ENCODE measurements around the gene CDYL.

The CDYL gene

DNA sequence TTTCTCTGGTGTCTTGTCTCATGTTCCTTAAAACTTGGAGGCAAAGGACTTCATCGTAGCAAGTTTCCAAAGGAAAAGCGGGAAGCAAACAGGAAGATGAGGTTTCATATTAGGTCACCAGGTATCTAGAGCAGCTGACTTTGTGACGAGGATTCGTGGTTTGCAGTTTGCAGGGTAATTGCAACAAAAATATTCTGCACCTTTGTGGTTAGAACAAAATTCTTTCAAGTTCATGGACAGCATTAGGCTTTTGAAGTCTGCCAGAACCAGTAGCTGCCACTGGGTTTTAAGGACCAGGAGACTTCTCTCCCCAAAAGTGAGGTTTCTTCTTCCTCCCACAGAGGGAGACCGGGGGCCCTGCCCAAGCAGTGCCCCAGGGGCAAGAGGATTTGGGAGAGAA is 164.2 kb downstream of the CDYL start:
- no peak for DNase-seq

DNA sequence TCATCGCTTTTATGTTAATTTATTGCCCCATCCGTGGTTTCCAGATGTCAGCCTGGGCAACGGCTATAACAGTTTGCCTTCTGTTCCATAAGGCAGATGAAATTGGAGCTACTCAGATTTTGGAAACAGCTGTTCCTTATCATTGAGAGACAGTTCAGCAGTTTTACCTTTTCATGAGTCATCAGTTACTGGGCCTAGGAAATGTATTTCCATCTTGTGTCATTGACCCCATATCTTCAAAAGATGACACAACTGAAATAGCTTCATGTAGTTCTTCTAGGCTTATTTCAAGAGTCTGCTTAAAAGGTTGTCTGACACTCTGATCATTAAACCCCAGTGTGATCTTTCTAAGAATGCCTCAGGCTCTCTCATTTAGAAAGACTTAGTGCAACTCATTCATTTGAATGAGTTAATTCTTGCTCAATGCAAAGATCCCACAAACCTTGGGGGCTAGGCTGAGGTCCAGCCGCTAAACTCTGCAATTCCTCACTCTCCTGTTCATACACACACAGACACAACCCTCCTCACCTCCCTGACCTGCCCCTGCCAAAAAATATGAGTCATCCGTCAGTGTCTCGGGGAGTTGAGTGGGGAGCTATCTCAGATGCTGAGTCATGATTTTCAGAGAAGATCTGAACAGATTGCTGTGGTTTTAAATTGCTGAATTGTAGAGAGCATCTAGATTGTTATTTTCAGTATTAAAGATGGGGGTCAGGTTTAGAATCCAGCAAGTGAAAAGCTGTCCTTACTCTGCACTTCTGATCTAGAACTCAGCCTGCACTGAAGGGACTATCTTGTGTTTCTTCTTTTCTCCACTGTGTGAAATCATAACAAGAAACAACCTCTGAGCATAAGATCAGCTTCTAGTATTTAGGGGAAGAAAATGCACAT is 165.8 kb downstream of the CDYL start:
- DNase-seq = peak; percentile 43

DNA sequence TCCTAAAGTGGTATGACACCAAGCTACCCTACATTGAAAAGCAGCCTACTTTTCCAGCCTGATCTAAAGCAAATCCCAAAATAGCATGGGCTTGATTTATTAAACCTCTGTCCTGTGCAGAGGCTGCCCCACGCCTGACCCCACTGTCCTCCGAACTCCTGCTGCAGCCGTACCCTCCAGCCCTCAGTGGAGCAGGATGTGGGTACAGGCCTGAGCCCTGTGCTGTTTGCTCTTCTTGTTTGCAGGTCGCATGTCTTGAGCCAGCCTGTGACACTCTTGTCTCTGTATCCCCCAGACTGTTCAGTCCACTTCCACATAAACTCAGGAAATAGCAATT is 166.4 kb downstream of the CDYL start:
- DNase-seq = no peak

DNA sequence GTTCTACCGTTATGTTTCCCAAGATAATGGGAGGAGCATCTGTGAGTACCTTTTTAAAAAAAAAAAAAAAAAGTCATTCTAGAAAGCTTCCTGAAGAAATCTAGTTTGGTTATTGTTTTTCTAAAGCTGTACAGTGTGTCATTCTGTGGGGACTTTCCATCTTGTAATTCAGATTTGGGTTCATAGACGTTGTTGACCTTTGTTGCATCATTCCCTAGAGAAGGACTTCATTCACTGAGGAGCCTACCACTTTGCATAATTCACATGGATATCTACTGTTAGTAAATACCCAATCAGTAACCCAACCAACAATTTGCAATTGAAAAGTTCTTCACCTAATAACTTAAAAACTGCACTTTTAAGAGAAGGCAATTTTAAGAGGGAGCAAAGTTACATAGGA is 167.5 kb downstream of the CDYL start:
- no peak for DNase-seq

DNA sequence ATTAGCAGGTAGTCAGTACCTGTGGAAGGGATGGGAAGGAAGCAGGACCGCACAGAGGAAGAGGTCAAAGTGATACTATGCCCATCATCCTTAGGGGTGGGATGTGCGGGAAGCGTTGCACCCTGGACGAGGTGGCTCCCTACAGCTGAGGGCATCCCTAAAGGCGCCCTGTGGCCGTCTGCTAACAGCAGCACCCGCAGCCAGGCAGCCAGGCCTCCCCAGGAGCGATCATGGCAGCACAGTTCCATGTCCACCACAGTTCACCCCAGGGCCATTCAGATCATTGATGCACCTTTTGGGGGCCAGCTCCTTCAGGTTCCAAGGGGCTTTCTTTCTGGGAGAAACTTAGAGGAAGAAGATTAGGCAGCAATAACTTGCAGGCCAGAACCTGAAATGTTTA is 168.1 kb downstream of the CDYL start:
- DNase-seq = no peak

DNA sequence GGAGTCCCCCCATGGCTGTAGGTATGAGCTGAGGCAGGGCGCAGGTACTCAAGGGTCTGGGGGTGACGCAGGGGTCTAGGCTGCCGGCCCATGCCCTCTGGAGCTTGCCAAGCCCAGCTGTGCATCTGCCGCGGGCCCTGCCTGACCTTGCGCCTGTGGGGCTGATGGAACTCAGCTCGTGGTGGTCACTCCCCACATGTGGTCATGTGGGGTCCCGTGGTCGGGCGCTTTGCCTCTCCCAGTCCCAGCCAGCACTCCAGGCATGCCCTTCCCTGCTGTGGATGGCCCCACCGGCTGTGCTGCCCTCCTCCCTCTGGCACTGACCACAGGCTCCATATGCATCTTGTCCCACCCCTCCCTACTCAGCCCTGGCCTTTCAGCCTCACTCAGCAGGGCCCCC is 170.3 kb downstream of the CDYL start:
- no peak for DNase-seq

DNA sequence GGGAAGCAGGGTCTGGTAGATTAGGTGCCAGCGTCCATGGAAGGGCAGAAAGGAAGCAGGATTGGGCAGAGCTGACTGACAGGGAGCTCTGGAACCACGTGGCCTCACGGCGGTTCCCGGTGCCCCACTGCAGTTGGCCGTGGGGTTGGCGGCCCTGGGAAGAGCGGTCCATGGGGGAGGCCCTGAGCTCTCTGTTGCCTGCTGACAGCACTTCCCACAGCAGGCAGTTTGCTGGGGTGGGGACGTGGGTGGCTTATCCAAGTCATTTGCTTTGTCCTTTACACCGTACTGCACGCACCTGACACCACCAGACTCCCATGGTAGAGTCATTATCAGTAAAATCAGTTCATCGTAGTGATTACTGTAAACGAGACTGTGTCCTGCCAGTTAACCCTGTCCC is 171.5 kb downstream of the CDYL start:
- no peak for DNase-seq

DNA sequence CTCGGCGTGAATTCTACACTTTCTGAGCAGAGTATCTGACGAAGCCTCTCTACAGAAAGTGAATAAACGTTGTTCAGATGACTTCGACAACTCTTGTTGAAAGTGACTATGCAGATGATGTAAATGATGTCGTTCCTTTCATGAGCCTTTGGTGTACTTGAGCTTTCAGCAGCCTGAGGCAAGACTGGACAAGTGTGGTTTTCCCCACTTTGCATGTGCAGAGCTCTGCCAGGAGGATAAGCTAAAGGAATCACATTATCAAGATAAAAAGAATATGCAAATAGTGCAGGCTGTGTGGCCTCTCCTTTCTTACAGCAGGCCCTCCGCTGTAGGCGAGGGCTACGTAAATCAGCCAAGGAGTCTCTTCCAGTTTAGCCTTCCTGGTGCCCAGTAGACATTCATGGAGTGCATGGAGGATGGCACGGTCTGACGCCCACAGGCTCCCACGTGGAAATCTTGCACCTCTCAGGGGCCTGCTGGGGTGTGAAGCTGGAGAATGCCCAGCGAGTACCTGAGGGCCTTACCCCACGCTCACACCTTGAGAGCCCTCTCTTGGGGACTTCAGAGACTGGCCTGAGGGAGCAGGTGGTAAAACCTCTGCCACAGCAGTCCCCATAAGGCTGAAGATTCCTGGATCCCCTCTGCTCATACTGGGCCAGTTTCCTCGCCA is 172.7 kb downstream of the CDYL start:
- DNase-seq = no peak

DNA sequence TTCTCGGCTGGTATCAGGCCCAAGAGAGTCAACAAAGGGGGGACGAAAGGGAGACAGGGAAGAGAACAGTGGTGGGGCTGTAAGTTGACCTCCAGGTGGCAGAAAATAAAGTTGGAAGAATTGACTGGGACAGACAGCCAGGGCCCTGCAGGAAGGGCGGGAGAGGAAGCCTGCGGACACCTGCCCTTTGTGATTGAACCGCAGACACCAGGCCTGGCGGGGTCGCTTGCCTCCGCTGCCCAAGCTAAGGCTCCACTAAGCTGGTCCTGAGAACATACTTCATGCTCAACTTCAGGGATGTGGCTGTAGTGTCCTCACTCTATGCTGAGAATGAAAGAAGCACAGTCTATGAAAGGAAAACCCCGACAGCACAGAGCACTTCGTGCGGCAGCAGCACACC is 173.9 kb downstream of the CDYL start:
- no peak for DNase-seq

DNA sequence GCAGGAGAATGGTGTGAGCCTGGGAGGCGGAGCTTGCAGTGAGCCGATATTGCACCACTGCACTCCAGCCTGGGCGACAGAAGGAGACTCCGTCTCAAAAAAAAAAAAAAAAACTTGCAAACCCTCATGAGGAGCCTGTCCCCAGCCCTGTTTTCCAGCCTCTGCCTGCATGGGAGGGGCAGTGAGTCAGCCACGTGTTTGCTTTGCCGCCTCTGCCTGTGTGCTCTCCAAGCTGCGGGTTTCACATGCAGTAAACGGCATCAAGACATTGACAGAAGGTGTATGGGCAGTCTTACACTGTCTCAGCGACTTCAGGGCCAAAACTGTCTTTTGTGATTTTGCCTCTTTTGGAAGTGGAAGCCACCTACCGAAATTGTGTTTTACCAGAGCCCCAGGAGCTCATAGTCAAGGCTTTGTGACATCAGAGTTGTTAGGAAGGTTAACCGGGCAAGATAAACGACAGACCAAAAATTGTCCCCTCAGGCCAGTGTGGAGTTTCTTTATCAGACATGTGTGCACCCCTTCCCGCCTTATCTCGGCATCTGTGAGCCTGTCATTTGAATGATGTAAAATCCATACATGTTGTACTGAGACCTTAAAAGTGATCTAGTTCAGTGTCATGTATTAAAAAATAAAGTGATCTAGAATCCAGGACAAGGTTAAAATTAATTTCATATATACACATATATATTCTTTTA is 174.8 kb downstream of the CDYL start:
- DNase-seq = no peak

DNA sequence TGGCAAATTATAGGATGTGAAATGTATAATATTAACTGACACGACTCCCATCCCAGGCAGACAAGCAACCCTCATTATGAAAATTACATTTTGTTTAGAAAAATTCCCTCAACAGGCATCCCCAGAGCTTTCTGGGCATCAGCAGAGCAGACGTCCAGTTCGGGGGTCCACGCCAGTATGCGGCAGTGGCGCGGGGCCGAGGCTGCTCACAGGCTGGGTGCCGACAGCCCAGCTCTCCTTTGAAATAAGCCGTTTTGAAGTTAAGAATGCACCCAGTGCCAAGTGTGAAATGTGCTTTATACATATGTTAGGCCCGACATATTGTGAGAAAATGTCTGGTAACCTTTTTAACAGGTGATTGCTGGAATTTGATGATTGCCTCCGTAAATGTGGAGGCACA is 177.2 kb downstream of the CDYL start:
- no peak for DNase-seq

DNA sequence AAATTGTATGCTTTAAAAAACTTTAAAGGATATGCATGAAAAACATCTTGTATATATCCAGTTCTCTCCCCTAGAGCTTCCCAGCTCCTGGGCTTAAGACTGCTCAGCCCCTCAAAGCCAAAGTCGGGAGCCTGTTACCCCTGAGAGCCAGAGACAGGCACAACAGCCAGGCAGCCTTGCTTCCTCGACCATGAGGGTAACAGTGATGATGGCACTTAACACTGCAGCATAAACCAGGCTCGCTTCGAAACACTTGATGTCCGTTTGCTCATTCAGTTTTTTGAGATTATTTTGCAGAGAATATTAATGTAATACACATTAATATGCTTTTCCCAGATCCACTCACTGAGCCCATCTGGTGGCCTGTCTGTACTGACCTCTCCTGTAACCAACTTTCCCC is 180.4 kb downstream of the CDYL start:
- DNase-seq = no peak

DNA sequence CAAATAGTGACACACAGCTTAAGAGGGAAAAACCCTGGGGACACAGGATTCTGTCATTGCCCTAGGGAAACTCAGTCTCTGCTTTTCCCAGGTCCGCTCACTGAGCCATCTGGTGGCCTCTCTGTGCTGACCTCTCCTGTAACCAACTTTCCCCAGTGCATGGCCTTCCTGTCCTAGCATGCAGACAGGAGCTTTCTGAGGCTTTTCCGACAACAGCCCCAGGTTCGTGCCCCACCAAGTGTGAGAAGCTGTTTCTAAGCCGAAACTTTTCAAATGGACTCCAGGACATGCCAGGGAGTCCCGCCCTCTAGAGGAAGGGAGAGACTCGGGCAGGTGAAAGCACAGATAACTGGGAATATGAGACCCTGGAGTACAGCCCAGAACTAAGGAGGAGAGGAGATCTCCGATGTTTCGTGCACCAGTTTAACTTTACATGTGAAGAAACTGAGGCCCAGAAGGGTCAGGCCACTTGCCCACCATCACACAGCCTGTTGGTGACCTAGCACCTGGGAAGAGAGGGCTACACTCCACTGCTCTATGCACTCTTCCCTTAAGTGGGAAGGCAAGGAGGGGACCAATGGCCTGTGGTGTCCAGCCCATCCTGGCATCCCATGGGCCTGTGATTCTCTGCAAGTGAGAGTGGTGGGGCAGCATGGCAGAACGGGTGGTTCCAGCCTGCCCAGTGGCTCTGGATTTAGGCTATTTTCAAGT is 181.5 kb downstream of the CDYL start:
- no peak for DNase-seq

DNA sequence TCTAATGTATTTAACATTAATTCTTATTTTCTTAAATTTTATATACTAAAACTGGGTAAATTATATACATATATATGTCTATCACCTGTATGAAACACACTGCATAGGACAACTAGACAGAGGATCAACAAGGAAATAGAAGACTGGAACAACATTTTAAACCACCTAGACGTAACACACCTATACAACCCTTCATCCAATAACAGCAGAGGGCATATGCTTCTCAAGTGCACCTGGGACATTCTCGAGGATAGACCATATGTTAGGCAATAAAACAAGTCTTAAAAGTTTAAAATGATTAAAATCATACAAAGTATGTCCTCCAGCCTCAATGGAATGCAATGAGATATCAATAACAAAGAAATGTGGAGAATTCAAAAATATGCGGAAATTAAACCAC is 182.4 kb downstream of the CDYL start:
- no peak for DNase-seq

DNA sequence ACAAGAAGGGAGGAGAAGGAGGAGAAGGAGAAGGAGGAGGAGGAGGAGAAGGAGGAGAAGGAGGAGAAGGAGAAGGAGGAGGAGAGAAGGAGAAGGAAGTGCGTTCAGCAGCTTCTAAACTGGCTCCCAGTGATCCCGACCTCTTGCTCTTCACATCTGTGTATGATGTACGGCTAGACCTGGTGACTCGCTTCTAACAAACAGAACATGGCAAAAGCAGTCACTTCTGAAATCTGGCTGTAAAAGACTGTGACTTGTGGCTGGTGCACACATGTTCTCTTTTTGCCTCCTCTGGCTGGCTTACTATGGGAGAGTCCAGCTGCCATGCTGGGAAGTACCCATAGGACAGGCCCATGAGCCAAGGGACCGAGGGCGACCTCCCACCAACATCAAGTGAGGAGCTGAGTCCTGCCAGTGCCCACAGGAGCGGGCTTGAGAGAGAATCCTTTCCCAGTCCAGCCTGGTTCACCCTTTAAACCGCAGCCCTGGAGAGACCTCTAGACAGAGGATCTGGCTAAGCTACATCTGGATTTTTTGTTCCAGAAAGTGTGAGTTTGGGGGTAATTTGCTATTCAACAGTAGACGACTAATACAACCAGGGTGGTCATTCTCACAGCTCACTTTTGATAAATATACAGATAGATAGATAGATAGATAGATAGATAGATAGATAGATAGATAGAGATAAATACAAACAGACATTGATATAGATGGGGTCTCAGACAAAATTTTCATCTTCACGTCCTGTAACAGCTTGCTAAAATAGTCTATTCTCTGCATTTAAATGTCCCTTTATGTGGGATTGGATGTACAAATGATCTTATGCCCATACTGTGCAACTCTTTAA is 185.3 kb downstream of the CDYL start:
- no peak for DNase-seq

DNA sequence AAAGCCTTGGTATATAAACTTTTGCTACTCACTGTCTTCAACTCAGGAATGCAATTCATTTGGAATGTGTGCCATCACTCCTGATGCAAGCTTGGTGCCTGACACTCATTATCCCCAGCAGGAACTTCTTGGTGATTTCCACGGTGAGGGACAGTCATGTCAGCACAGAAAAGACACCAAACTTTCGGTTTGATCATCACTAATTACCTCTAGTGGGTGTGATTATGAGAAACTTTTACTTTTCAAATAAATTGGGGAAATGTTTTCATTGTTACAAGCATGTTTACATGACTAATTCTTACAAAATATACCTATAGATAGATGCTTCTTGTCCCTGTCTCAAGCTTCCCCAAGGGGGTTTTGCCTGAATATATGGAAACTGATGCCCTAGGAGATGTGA is 186.7 kb downstream of the CDYL start:
- DNase-seq = no peak

DNA sequence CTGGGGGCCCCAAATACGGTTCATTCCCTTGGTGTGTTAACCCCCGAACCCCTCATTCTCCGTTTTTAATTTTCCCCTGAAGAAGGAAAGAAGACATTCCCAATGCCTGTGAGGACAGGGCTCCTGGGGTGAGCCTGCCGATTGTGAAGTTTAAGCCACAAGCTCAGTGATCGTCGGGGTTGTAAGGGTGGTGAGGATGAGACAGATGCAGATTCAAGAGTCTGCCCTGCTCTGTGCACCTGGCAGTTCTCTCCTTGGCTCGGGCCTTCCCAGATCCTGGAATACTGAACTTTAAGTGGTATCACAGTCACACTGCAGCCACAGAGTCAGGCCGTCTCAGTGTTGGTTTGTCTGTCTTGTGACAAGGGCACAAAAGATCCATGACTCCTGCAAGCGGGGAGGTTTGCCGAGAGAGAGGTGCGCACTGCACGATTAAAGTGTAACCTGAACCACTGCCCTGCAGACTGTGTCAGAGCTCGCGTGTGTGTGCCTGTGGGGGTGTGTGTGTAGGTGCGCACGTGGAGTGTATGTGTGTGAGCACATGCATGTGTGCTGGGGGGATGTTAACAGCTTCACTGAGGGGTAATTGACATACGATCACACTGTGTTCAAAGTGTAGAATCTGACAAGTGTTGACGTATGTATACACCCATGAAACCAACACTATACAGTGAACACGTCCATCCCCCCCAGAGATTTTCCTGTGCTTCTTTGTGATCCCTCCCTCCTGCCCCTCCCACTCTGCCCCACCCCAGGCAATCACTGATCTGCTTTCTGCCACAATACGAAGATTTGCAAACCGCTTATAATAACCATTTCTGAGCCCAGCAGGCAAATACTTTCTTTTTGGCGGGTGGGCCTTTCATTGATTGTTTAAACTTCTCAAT is 188.7 kb downstream of the CDYL start:
- DNase-seq = no peak

DNA sequence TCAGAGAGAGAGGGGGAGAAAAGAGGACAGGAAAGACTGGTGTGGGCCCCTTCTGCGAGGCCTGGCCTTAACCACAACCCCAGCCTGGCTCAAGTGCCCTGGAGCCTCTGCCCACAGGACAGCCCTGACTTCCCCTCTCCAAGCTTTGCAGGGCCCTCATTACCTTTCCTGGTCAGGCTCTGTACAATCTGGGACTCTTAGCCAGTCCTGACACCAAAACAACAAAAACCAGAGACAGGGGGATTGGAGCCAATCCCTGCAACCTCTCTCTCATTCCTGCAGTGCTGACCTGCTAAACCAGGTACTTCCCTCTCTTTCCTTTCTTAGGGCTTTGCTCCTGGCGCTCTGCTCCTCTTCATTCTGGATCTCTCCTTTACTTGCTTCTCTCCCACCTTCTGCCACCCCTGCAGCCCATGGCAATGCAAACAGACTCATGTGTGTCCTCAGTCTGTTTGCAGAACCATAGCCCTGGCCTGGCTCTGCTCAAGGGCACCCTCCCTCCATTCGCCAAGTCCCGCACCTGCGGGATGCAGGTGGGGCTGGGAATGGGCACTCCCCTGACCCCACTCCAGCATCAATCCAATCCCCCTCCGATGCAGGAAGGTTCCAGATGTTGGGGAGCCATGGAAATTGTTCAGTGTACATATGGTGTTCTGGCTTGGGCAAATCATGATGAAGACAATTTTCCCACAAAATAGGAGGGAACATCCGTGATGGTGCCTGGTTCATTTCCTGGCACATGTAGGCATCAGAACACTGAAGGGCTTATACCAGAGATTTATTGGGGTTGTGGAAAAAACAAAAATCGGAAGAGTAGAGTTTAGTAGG is 189.6 kb downstream of the CDYL start:
- no peak for DNase-seq

DNA sequence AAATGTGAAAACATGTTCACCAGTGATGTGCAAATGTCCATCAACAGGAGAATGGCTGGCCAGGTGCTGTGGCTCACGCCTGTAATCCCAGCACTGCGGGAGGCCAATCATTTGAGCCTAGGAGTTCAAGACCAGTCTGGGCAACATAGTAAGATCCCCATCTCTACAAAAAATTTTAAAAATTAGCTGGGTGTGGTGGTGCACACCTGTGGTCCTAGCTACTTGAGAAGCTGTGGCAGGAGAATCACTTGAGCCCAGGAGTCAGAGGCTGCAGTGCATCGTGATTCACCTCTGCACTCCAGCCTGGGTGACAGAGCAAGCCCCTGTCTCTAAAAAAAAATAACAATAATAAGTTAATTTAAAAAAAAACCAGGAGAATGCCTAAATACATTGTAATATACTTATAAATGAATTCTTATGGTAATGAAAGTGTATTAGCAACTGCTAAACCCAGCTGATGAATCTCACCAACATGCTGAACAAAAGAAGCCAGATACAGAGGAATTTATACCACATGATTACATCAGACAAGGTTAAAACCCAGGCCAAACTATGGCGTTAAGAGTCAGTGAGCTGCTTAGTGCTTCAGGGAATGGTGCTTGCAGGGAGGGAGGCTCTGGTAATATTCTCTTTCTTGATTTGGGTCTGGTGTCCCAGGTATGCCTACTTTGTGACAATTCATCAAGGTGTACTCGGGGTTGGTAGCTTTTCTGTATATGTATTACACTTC is 191.3 kb downstream of the CDYL start:
- DNase-seq = no peak

All from femur (tissue), 1 donor.